MM.1S (cell line): ENCODE measurements around the gene AKAP13.

Experiments used
- EZH2phosphoT487 ChIP-seq: fragments of 300-600 bp; sonication (generic); IDR thresholded peaks from 2 replicates; pipeline ENCODE4 v1.6.1; 2018; ENCODE audit warnings: antibody characterized with exemption, low read length
- TF ChIP-seq, protein P1 (sequence below): fragments of 300-600 bp; sonication (generic); IDR thresholded peaks from 2 replicates; pipeline ENCODE4 v1.5.1; 2016; ENCODE audit warnings: antibody characterized with exemption, low read length, mixed read lengths

DNA sequence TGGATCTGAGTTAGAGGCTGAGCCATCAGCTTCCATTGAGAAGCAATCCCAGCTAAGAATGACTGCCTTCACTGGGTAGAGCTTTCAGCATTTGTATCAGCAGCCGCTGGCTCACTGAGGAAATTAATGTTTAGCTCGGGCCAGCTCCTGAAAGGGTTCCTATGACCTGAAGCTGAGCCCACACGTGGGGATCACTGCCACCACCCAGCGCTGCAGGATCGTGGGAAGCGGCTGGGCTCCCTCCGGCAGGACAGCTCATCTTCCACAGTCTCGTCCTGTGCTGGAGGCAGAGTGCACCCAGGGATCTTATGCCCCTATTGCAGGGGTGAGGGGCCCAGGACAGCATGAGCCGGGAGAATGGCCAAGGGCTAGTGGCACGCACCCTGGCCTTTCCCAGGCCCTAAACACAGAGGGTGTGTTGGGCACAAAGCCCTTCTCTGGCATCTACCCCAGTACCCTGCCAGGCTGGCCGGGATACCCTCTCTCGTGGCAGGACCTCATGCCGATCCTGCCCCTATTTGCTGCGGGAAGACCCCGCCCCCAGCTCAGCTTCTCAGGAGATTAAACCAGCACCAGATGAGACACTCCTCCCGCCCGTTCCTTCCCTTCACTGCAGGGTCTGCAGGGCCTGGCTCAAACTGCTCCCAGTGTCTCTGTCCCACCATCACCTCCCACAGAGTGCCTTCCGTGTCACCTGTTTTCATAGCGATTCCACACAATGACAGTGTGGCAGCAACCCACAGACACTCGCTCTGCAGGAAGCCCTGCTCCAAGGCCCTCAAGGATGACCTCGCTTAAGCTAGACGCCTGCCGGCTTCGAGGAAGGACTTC is 385.8 kb downstream of the AKAP13 start:
- TF ChIP-seq, protein P1, sequence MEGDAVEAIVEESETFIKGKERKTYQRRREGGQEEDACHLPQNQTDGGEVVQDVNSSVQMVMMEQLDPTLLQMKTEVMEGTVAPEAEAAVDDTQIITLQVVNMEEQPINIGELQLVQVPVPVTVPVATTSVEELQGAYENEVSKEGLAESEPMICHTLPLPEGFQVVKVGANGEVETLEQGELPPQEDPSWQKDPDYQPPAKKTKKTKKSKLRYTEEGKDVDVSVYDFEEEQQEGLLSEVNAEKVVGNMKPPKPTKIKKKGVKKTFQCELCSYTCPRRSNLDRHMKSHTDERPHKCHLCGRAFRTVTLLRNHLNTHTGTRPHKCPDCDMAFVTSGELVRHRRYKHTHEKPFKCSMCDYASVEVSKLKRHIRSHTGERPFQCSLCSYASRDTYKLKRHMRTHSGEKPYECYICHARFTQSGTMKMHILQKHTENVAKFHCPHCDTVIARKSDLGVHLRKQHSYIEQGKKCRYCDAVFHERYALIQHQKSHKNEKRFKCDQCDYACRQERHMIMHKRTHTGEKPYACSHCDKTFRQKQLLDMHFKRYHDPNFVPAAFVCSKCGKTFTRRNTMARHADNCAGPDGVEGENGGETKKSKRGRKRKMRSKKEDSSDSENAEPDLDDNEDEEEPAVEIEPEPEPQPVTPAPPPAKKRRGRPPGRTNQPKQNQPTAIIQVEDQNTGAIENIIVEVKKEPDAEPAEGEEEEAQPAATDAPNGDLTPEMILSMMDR: no peak
- no peak for TF ChIP-seq EZH2phosphoT487
